BLaER1 (cell line): ENCODE measurements around the gene UPK1A.

Experiments used
- H3K27ac ChIP-seq: shearing (Covaris generic); formaldehyde crosslinking; 2 replicates; pipeline ENCODE4 v1.8.1; 2022
- H3K27me3 ChIP-seq: shearing (Covaris generic); formaldehyde crosslinking; 2 replicates; pipeline ENCODE4 v1.8.1; 2022
- H3K36me3 ChIP-seq: shearing (Covaris generic); formaldehyde crosslinking; 2 replicates; pipeline ENCODE4 v1.8.1; 2022
- H3K4me1 ChIP-seq: shearing (Covaris generic); formaldehyde crosslinking; 2 replicates; pipeline ENCODE4 v1.8.1; 2022
- H3K4me2 ChIP-seq: shearing (Covaris generic); formaldehyde crosslinking; 2 replicates; pipeline ENCODE4 v1.8.1; 2022
- H3K4me3 ChIP-seq: shearing (Covaris generic); formaldehyde crosslinking; 2 replicates; pipeline ENCODE4 v1.8.1; 2022
- H3K9ac ChIP-seq: shearing (Covaris generic); formaldehyde crosslinking; 2 replicates; pipeline ENCODE4 v1.8.1; 2022
- H3K9me3 ChIP-seq: shearing (Covaris generic); formaldehyde crosslinking; 2 replicates; pipeline ENCODE4 v1.8.1; 2022
- H4K20me1 ChIP-seq: shearing (Covaris generic); formaldehyde crosslinking; 2 replicates; pipeline ENCODE4 v1.8.1; 2022
- Cebpa-rat ChIP-seq: shearing (Covaris generic); IDR thresholded peaks from 2 replicates; pipeline ENCODE4 v1.8.1; 2022

Gene UPK1A

DNA sequence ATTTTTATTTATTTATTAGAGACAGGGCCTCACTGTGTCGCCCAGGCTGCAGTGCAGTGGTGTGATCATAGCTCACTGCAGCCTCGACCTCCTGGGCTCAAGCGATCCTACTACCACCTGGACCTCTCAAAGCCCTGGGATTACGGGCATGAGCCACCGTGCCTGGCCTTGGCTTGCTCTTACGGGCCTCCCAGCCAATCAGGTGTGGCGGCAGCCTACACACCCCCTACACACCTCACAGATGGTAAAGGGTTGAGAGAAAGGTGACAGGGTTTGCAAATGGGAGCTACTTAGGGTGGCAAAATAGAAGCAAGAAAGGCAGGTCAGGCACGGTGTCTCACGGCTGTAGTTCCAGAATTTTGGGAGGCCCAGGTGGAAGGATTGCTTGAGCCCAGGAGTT lies 37.0 kb downstream of the UPK1A start:
- Histone ChIP-seq H3K27me3 (peaks cover 10% of the 10 kb centered on the region; the same call in 1 of the 2 replicates), H3K4me3 (no peak overlapping the region), H3K4me2 (peak overlapping the region; percentile 73; the same call in 1 of the 2 replicates), H3K36me3 (no peaks in the 10 kb centered on the region), H3K27ac (no peak overlapping the region), H3K9me3 (no peaks in the 10 kb centered on the region), H3K9ac (no peak overlapping the region), H3K4me1 (0 out of 2 replicates have a peak, but pooled peaks cover 7% of the 10 kb centered on the region), H4K20me1 (no peaks in the 10 kb centered on the region)
- TF ChIP-seq Cebpa-rat: no peak

DNA sequence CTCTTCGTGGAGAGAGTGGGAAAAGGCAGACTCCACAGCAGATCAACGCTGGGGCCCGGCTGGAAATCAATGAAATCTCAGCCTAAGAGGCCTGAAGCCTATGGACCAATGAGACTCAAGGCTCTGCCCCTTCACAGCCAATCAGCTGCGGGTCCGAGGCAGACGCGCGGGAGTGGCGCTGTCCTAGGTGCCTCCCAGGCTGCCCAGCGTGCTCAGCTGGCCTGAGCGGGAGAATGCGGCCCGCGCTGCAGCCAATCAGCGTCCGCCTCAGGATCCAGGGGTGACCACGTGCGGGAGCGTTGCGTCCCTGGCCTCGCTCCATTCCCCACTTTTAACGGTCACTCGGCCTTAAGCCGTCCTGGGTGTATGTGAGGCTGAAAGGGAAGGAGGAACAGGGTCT lies 37.9 kb downstream of the UPK1A start, which contains the start of gene ZBTB32:
TSS of gene ZBTB32 (plus strand) at position 341 of the 400 bp plus-strand sequence. CDS start 10,069 bp downstream, outside the sequence.
- no peak within 1 kb of the TSS for H3K4me2 ChIP-seq
- no peak for TF ChIP-seq Cebpa-rat
- no peaks in the 10 kb centered on the region for H3K9me3 ChIP-seq
- H3K9ac ChIP-seq: no peak within 1 kb of the TSS
- H3K27me3 ChIP-seq: peaks cover 10% of the 10 kb centered on the region; the same call in 1 of the 2 replicates
- 0 out of 2 replicates have a peak, but pooled peaks cover 7% of the 10 kb centered on the region for H3K4me1 ChIP-seq
- H4K20me1 ChIP-seq: no peaks in the 10 kb centered on the region
- no peaks in the 10 kb centered on the region for H3K36me3 ChIP-seq
- H3K27ac ChIP-seq: no peak within 1 kb of the TSS
- no peak within 1 kb of the TSS for H3K4me3 ChIP-seq

DNA sequence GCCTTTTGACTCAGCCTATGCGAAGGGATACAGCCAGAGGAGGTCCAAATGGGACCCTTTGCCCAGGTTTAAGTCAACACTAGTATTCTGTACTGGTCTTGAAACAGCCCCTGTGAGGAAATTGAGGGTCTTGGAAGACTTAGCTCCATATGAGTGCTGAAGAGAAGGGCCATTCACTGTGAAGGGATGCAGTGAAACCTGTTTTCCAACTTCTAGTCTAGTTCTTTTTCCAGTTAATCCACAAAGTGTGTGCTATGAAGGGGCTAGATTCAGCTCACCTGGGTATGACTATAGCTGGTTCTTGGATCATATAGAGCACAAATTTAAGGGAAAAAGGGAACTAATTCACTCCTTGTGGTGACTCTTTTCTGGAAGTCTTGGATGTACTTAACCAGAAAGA lies 42.1 kb downstream of the UPK1A start:
- H4K20me1 ChIP-seq: no peaks in the 10 kb centered on the region
- H3K27me3 ChIP-seq: no peaks in the 10 kb centered on the region
- H3K9ac ChIP-seq: no peak overlapping the region
- no peak overlapping the region for H3K4me2 ChIP-seq
- no peak overlapping the region for H3K27ac ChIP-seq
- peaks cover 14% of the 10 kb centered on the region for H3K4me1 ChIP-seq
- H3K36me3 ChIP-seq: no peaks in the 10 kb centered on the region
- no peak for TF ChIP-seq Cebpa-rat
- no peak overlapping the region for H3K4me3 ChIP-seq
- H3K9me3 ChIP-seq: no peaks in the 10 kb centered on the region

DNA sequence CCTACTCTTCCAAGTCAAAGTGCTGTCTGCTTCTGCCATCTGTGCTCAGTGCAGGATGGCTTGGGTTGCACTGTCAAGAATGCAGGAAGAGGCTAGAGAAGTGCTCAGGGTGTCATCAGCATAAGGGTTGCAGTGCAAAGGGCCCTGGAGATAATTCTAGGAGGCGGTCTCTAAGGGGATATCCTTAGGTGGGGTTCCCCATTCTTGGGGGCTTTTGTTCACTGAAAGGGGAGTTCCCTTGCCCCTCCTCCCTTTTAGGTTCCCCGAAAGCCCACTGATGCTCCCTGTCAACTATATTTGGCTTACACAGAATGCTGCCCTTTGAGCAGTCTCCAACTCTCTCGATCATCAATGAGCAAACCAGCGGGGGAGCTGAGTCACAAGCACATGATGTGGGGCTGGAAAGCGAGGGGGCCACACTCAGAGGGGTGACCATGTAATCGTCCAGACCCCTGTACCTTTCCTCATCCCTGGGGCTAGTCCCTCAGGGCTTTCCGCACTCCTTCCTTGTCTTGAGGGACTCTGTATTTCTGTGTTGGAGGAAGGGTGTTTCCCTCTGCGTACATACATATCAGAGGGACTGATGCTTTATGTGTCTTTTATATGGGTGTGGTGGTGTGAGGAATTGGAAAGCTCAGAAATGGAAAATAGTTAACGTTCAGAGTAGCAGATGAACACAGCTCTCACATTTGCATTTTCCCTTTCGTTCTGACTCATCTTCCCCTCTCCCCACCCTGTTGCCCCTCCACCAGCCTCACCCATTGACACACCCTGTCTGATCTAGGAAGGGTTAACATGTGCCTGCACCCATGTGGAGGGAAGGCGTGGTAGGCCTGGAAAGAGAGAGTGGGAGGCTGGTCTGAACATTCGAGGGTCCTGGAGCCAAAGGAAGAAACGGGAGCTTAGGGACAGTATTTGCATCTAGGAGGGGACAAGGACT lies 44.7 kb downstream of the UPK1A start:
- Histone ChIP-seq H3K36me3 (no peaks in the 10 kb centered on the region), H3K4me1 (peaks cover 32% of the 10 kb centered on the region), H3K9ac (no peak overlapping the region), H3K27me3 (0 out of 2 replicates have a peak, but pooled peaks cover 3% of the 10 kb centered on the region), H3K4me3 (no peak overlapping the region), H3K27ac (no peak overlapping the region), H3K9me3 (no peaks in the 10 kb centered on the region), H3K4me2 (no peak overlapping the region), H4K20me1 (peaks cover 6% of the 10 kb centered on the region; the same call in 1 of the 2 replicates)
- TF ChIP-seq Cebpa-rat: no peak

DNA sequence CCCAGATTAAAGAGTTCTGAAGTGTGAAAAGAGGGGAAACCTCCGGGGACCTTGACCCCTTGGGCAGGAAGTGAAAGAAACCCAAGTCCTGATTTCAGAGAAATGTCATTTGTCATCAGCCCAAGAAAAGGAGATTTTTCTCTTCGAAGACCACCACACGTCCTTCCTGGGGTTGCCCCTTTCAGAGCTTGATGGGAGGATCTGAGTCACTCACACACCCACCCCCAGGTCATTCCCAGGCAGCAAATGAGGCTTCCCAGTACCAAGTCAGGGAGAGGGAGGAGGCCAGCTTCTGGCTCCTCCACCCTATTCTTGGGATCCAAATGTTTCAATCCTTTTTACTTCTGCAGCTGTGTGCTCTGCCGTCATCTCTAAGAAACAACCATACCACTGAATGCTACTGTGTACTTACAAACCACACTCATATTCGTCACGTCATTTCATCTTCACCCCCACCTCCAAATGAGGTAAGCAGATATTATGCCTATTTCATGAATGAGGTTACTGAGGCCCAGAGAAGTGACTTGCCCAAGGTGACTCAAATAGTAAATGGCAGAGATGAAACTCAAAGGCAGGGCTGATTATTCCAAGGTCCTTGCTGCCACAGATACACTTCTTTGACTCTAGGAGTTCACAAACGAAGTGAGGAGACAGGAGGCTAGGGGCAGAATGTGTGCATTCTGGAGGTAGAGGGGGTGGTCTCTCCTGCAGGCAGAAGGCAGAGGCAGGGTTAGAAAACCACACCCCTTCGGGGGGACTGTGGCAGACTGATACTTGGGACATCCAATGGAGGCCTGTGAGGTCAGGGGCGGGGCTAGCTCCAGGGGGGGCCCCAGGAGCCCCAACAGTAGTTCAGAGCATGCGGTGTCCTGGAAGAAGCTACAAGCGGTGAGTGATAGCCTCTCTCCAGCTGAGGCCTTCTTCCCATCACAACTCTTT lies 46.5 kb downstream of the UPK1A start:
- peak overlapping the region; percentile 3; the same call in 1 of the 2 replicates for H3K27ac ChIP-seq
- H3K4me2 ChIP-seq: peak overlapping the region; percentile 49
- H4K20me1 ChIP-seq: peaks cover 6% of the 10 kb centered on the region; the same call in 1 of the 2 replicates
- H3K9ac ChIP-seq: no peak overlapping the region
- 0 out of 2 replicates have a peak, but pooled peaks cover 3% of the 10 kb centered on the region for H3K27me3 ChIP-seq
- H3K4me1 ChIP-seq: peaks cover 35% of the 10 kb centered on the region
- TF ChIP-seq Cebpa-rat: no peak
- H3K36me3 ChIP-seq: no peaks in the 10 kb centered on the region
- no peak overlapping the region for H3K4me3 ChIP-seq
- H3K9me3 ChIP-seq: no peaks in the 10 kb centered on the region

DNA sequence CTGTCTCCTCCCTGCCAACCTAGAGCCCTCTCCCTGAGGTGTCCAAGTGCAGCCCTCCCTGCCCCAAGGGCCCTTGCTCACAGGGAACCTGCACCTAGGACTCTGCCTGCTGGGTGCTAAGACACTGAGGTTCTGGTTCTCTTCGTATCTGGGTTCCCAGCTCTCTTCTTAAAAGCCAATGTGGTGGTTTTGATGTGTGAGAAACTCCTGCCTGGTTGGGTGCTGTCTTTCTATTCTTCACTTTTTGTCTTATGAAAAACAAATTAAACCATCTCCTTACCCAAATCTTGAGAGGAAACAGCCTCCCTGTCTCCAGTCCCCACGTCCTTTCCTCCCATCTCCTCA lies 47.2 kb downstream of the UPK1A start:
- Histone ChIP-seq H4K20me1 (peaks cover 10% of the 10 kb centered on the region), H3K9me3 (no peaks in the 10 kb centered on the region), H3K36me3 (no peaks in the 10 kb centered on the region), H3K9ac (peak overlapping the region; percentile 19; the same call in 1 of the 2 replicates), H3K27me3 (0 out of 2 replicates have a peak, but pooled peaks cover 3% of the 10 kb centered on the region), H3K4me2 (no peak overlapping the region), H3K27ac (no peak overlapping the region), H3K4me1 (peaks cover 35% of the 10 kb centered on the region), H3K4me3 (no peak overlapping the region)
- no peak for TF ChIP-seq Cebpa-rat

DNA sequence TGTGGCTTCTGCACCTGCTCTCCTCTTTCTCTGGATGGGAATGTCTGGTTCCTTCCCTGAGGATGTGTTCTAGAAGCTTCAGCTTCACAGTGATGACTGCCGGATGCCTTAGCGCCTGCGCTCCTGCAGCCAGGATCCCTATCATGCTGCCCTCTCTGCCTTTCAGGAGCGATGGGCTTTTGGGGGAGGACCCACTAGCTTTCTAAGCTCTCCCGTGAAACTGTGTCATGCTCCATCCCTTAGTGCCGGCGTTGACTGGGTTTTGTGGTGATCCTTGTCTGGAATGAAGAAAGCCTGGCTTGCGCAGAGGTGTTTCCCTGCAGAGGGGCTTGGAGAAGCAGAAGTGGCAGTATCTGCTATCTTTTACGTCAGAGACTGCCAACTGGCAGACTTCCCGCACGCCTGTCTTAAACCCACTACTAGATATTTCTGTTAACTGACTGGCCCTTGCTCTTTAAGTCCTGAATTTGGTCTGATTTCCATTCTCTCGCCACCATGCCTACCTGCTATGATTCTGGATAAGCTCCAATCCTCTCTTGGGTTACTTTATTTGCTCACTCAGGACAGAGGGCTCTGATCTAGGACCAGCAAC lies 47.7 kb downstream of the UPK1A start:
- Histone ChIP-seq H3K27me3 (0 out of 2 replicates have a peak, but pooled peaks cover 3% of the 10 kb centered on the region), H3K4me2 (no peak overlapping the region), H4K20me1 (peaks cover 15% of the 10 kb centered on the region), H3K27ac (no peak overlapping the region), H3K4me1 (peaks cover 39% of the 10 kb centered on the region), H3K9ac (peak overlapping the region; percentile 19; the same call in 1 of the 2 replicates), H3K36me3 (no peaks in the 10 kb centered on the region), H3K4me3 (no peak overlapping the region), H3K9me3 (no peaks in the 10 kb centered on the region)
- TF ChIP-seq Cebpa-rat: no peak

DNA sequence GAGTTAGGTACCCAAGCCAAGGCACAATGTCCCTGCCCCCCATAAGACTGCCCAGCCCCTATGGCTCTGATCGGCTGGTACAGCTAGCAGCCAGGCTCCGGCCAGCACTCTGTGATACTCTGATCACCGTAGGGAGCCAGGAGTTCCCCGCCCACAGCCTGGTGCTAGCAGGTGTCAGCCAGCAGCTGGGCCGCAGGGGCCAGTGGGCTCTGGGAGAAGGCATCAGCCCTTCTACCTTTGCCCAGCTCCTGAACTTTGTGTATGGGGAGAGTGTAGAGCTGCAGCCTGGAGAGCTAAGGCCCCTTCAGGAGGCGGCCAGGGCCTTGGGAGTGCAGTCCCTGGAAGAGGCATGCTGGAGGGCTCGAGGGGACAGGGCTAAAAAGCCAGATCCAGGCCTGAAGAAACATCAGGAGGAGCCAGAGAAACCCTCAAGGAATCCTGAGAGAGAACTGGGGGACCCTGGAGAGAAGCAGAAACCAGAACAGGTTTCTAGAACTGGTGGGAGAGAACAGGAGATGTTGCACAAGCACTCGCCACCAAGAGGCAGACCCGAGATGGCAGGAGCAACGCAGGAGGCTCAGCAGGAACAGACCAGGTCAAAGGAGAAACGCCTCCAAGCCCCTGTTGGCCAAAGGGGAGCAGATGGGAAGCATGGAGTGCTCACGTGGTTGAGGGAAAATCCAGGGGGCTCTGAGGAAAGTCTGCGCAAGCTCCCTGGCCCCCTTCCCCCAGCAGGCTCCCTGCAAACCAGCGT lies 48.5 kb downstream of the UPK1A start:
- Histone ChIP-seq H4K20me1 (peaks cover 23% of the 10 kb centered on the region), H3K4me3 (peak overlapping the region; percentile 76; the same call in 1 of the 2 replicates), H3K36me3 (peaks cover 6% of the 10 kb centered on the region), H3K27me3 (0 out of 2 replicates have a peak, but pooled peaks cover 3% of the 10 kb centered on the region), H3K27ac (no peak overlapping the region), H3K4me1 (peaks cover 47% of the 10 kb centered on the region), H3K9me3 (no peaks in the 10 kb centered on the region), H3K4me2 (peak overlapping the region; percentile 97), H3K9ac (no peak overlapping the region)
- 0 out of 2 replicates have a peak, but pooled peaks have one; percentile 35 for TF ChIP-seq Cebpa-rat
